Stomach (tissue), 9 donors: Measurements from ENCODE around the gene SAPCD1. TPM values are rescaled to one million over a fixed set of nuclear protein-coding genes. Genes with fewer than 3 reads are reported as not detected.
A peak's percentile ranks its signal among the peaks of the same experiment; 100 is the strongest.

Experiments used
- DNase-seq, 2 donors: peaks; one replicate each; pipeline versions ENCODE4 v3.0.0 to v3.0.0-alpha.2; 2013 to 2019
- H3K27ac ChIP-seq, 5 donors: fragments of 200-600 bp in 4 of 5; sonication (generic) in 4 of 5; one replicate each; pipeline ENCODE4 v1.5.1; 2013 to 2019; ENCODE audit warnings: mild to moderate bottlenecking in 1 of 5, moderate library complexity in 1 of 5
- H3K27me3 ChIP-seq, 3 donors: fragments of 200-600 bp; sonication (generic); one replicate each; pipeline ENCODE4 v1.5.1; 2017 to 2019; ENCODE audit warnings: mixed run types in 1 of 3
- H3K36me3 ChIP-seq, 4 donors: fragments of 200-600 bp; sonication (generic); 1 replicate in 3 of 4; 2 replicates in 1 of 4; pipeline ENCODE4 v1.5.1; 2016 to 2019
- H3K4me1 ChIP-seq, 4 donors: fragments of 200-600 bp; sonication (generic); one replicate each; pipeline ENCODE4 v1.5.1; 2016 to 2019
- H3K4me3 ChIP-seq, 4 donors: fragments of 200-600 bp; sonication (generic) in 3 of 4; one replicate each; pipeline ENCODE4 v1.5.1; 2016 to 2019; ENCODE audit warnings: mild to moderate bottlenecking in 1 of 4
- H3K9me3 ChIP-seq, 4 donors: fragments of 200-600 bp; sonication (generic); one replicate each; pipeline ENCODE4 v1.5.1; 2016 to 2019
- CTCF ChIP-seq, 7 experiments: fragments of 450-650 bp in 4 of 7; fragments of 200-600 bp in 3 of 7; sonication (generic) in 3 of 7; IDR thresholded peaks; one replicate each; pipeline ENCODE4 v1.5.1; 2016 to 2019; ENCODE audit warnings: antibody characterized with exemption in 7 of 7, control low read depth in 2 of 7, mild to moderate bottlenecking in 1 of 7
- EP300 ChIP-seq: sonication (generic); formaldehyde crosslinking; IDR thresholded peaks from one replicate; pipeline ENCODE4 v1.6.1; 2017; ENCODE audit warnings: antibody characterized with exemption
- POLR2A ChIP-seq, 4 donors: fragments of 450-650 bp; IDR thresholded peaks; one replicate each; pipeline ENCODE4 v1.6.1; 2016; ENCODE audit warnings: antibody characterized with exemption in 4 of 4, control low read depth in 2 of 4, mild to moderate bottlenecking in 1 of 4, moderate library complexity in 1 of 4
- POLR2AphosphoS5 ChIP-seq, 3 donors: sonication (generic); formaldehyde crosslinking; IDR thresholded peaks; one replicate each; pipeline ENCODE4 v1.6.1; 2016; ENCODE audit warnings: antibody characterized with exemption in 3 of 3
- WGBS, 5 donors: extraction: QIAGEN DNeasy Blood & Tissue Kit in 3 of 5; methylation state at CpG; one replicate each; pipeline versions ENCODE4 v1.1.5 to v1.1.7; 2013 to 2018; 5-methylcytosine and 5-hydroxymethylcytosine counted together
- intact Hi-C: fragments of 100-400 bp; cut with DNase I; formaldehyde crosslinking; loops from one replicate; pipeline ENCODE4 v1.15.1; 2023; ENCODE audit warnings: low total_unique reads
- polyA plus RNA-seq, 3 donors: library from polyadenylated mRNA; stranded (reverse); fragments of 200-250 nt; gene quantifications; one replicate each; pipeline ENCODE4 v1.2.3, GENCODE V29; 2013
- total RNA-seq, 5 donors: library from RNA; depleted of rRNA; stranded (reverse); fragments of >200 nt; gene quantifications; one replicate each; pipeline versions ENCODE4 v1.1.0 to v1.2.3, GENCODE V29; 2014 to 2016
- donor health status: healthy with polysubstance abuse.
- donor health status: Bipolar disorder and iron deficiency.
- donor health status: healthy.

SAPCD1 gene
- total and polyA plus RNA-seq, 8 donors, result 2.4 to 40.8 (median 3.1) TPM; not detected in 1

GRCh38 chr6:31741815-31742214 lies 20.6 kb upstream of the SAPCD1 start:
- TF ChIP-seq CTCF (IDR thresholded peaks at IDR 0.05) (no peak), POLR2A (IDR thresholded peaks at IDR 0.05) (no peak), POLR2AphosphoS5 (IDR thresholded peaks at IDR 0.05) (no peak), EP300 (no peak)
- no peaks in the 10 kb centered on the region for H3K27me3 ChIP-seq
- DNase-seq, result no peak
- H3K4me1 ChIP-seq, result peaks cover 31 to 44% (median 37%) of the 10 kb centered on the region in 4 donors
- no peak overlapping the region for H3K4me3 ChIP-seq
- H3K36me3 ChIP-seq, result peaks cover 0 to under 1% (median 0%) of the 10 kb centered on the region in 4 donors
- H3K27ac ChIP-seq, result no peak overlapping the region
- no peaks in the 10 kb centered on the region for H3K9me3 ChIP-seq
- intact Hi-C loops, result no loop called here
- 52 to 65% (median 59%) methylated on average over 2 of the region's 2 CpGs for WGBS, 5 donors

GRCh38 chr6:31742894-31743293 lies 19.6 kb upstream of the SAPCD1 start:
- H3K4me3 ChIP-seq, result no peak overlapping the region
- peaks cover 21 to 33% (median 26%) of the 10 kb centered on the region in 4 donors for H3K4me1 ChIP-seq
- H3K27me3 ChIP-seq, result no peaks in the 10 kb centered on the region
- H3K27ac ChIP-seq, result no peak overlapping the region
- H3K36me3 ChIP-seq, result peaks cover 0 to 8% (median 4%) of the 10 kb centered on the region in 4 donors
- no peaks in the 10 kb centered on the region for H3K9me3 ChIP-seq
- WGBS, 5 donors, result 89 to 96% (median 90%) methylated on average over 3 of the region's 3 CpGs
- TF ChIP-seq POLR2AphosphoS5 (IDR thresholded peaks at IDR 0.05), result no peak
- DNase-seq, result no peak
- intact Hi-C loops, result no loop called here

GRCh38 chr6:31744422-31744821 lies 18.0 kb upstream of the SAPCD1 start:
- intact Hi-C loops, result no loop called here
- no peak overlapping the region for H3K4me3 ChIP-seq
- WGBS, 5 donors, result 63 to 89% (median 71%) methylated on average over 1 of the region's 1 CpG
- no peaks in the 10 kb centered on the region for H3K27me3 ChIP-seq
- DNase-seq, result no peak
- TF ChIP-seq CTCF (IDR thresholded peaks at IDR 0.05), result no peak
- TF ChIP-seq POLR2A (IDR thresholded peaks at IDR 0.05), result no peak
- TF ChIP-seq POLR2AphosphoS5 (IDR thresholded peaks at IDR 0.05), result no peak
- TF ChIP-seq EP300, result no peak
- H3K9me3 ChIP-seq, result no peaks in the 10 kb centered on the region
- H3K36me3 ChIP-seq, result peaks cover 0 to 8% (median 4%) of the 10 kb centered on the region in 4 donors
- no peak overlapping the region for H3K27ac ChIP-seq
- H3K4me1 ChIP-seq, result peaks cover 8 to 17% (median 11%) of the 10 kb centered on the region in 4 donors

DNA sequence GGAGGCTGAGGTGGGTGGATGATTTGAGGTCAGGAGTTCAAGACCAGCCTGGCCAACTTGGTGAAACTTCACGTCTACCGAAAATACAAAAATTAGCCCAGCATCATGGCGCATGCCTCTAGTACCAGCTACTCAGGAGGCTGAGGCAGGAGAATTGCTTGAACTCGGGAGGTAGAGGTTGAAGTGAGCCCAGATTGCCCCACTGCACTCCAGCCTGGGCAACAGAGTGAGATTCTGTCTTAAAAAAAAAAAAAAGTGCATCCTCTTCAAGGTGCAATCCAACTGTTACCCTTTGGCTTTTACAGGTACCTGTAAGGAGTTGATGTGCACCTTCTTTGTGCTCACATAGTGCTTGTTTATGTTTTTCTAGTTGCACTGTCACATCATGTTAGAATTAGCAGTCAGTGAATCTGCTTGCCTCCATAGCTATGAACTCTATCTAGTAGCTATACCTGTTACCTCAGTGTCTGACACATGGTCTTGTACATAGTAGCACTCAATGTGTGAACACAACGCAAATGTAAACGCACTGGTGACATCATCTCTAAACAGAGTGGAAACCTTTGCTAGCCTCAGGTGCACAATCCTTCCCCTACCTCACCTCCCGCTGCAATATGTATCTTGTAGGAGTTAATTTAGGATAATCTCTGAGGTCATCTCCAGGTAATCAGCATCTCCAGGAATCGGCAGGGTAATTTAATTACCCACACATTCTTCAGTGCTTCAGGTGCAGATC lies 13.0 kb upstream of the SAPCD1 start:
- Histone ChIP-seq H3K27me3 (no peaks in the 10 kb centered on the region), H3K9me3 (no peaks in the 10 kb centered on the region), H3K4me3 (no peak overlapping the region), H3K4me1 (no peaks in the 10 kb centered on the region), H3K27ac (no peak overlapping the region), H3K36me3 (peaks cover 0 to 8% (median 4%) of the 10 kb centered on the region in 4 donors)
- WGBS, 5 donors, result 72 to 83% (median 78%) methylated on average over 8 of the region's 8 CpGs
- TF ChIP-seq POLR2A (IDR thresholded peaks at IDR 0.05), result no peak
- TF ChIP-seq EP300, result no peak
- no peak for TF ChIP-seq POLR2AphosphoS5 (IDR thresholded peaks at IDR 0.05)
- TF ChIP-seq CTCF (IDR thresholded peaks at IDR 0.05), result no peak
- DNase-seq, result peak in 1 of 2 donors; percentile 51
- intact Hi-C loops, result no loop called here
